Right atrium auricular region (tissue), 2 donors: ENCODE results near the gene DMKN. TPM values are rescaled to one million over a fixed set of nuclear protein-coding genes. Genes with fewer than 3 reads are reported as not detected.

ENCODE experiments used
- DNase-seq: peaks from one replicate; pipeline ENCODE4 v3.0.0-alpha.2; 2019; ENCODE audit warnings: low spot score
- H3K27ac ChIP-seq, 2 donors: fragments of 200-600 bp; sonication (generic); 1 replicate in 1 of 2; 2 replicates in 1 of 2; pipeline ENCODE4 v1.5.1; 2016 to 2019
- H3K27me3 ChIP-seq, 2 donors: fragments of 200-600 bp; sonication (generic); one replicate each; pipeline versions ENCODE4 v1.5.1 to v1.6.0; 2017 to 2019
- H3K36me3 ChIP-seq: fragments of 200-600 bp; sonication (generic); one replicate; pipeline ENCODE4 v1.5.1; 2016
- H3K4me1 ChIP-seq, 2 donors: fragments of 200-600 bp; sonication (generic); one replicate each; pipeline versions ENCODE4 v1.5.1 to v1.6.0; 2017 to 2019
- H3K4me3 ChIP-seq, 2 donors: fragments of 200-600 bp; sonication (generic); 1 replicate in 1 of 2; 2 replicates in 1 of 2; pipeline ENCODE4 v1.5.1; 2017 to 2019; ENCODE audit warnings: mild to moderate bottlenecking in 1 of 2, moderate library complexity in 1 of 2
- H3K9me3 ChIP-seq, 2 donors: fragments of 200-600 bp; sonication (generic); one replicate each; pipeline ENCODE4 v1.5.1; 2019
- CTCF ChIP-seq, 2 donors: fragments of 200-600 bp; sonication (generic); IDR thresholded peaks; one replicate each; pipeline ENCODE4 v1.5.1; 2019; ENCODE audit warnings: antibody characterized with exemption in 2 of 2
- total RNA-seq, 2 donors: library from RNA; depleted of rRNA; stranded (reverse); fragments of >200 nt; gene quantifications; one replicate each; pipeline ENCODE4 v1.1.0, GENCODE V29; 2016

DMKN gene
- total RNA-seq, 2 donors from 2014 or later, result 6.9 to 52.4 TPM

DNA sequence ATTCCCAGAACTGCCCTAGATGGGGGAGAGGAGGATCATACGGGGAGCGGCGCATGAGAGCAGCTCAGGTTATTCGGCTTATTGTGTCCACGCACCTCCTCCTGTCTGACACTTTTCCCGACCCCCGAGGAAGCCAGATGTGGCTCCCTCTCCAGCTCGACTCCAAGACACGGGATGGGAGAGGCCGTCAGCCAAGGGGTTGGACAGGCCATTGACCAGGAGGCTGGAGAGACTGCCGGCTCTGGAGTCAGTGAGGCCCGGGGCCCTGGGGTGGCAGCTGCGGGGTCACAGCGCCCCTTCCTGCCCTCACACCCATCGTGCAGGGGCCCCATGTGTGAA lies 2.9 kb downstream of the DMKN start:
- peaks cover 0 to 3% of the 10 kb centered on the region in 2 donors for H3K27me3 ChIP-seq
- no peak overlapping the region for H3K4me3 ChIP-seq
- no peaks in the 10 kb centered on the region for H3K9me3 ChIP-seq
- H3K36me3 ChIP-seq, result no peaks in the 10 kb centered on the region
- H3K27ac ChIP-seq, result no peak overlapping the region
- TF ChIP-seq CTCF (IDR thresholded peaks at IDR 0.05), result peak in 1 of 2 donors; percentile 9
- H3K4me1 ChIP-seq, result peaks cover 0 to 16% of the 10 kb centered on the region in 2 donors
- no peak for DNase-seq

DNA sequence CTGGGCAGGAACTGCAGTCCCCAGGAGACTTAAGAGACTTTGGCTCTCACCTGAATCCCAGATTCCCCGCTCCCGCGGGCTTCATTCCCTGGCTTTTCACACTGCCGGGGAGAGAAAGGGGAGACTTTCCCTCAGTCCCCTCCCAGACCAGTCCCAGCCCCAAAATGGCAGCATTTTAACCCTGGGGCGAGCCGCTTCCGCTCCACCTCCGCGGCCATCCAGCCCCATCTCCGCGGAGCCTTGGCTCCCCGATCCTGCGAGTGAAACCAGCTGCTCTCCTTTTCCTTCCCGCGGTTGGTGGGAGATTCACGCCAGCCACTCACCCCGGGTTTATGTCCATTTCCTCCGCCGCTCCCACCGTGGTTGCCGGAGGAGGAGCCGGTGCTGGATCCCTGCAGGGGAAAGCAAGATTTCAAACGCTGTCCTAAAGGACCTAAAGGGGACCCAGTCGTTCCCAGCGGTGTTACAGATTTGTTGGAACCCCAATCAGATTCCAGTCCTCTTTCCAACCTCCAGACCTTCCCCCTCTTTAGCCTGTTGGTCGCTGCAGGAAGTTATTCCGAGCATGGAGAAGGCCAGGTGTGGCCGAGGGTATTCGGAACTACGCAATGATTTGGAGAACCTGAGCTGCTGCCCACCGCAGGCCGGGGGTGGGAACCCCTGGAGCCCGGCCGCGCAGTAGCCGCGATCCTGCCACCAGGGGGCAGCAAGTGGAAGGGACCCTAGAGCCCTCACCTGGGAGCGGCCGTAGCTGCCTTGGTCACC lies 3.4 kb downstream of the DMKN start:
- TF ChIP-seq CTCF (IDR thresholded peaks at IDR 0.05), result peak; percentile 77 to 96
- Histone ChIP-seq H3K4me1 (peaks cover 0 to 16% of the 10 kb centered on the region in 2 donors), H3K27me3 (peaks cover 0 to 3% of the 10 kb centered on the region in 2 donors), H3K4me3 (peak overlapping the region; percentile 38 to 46), H3K27ac (peak overlapping the region; percentile 11 to 26), H3K9me3 (no peaks in the 10 kb centered on the region), H3K36me3 (no peaks in the 10 kb centered on the region)
- peak; percentile 73 for DNase-seq

- Histone ChIP-seq H3K4me1 (peaks cover 0 to 16% of the 10 kb centered on the region in 2 donors), H3K9me3 (no peaks in the 10 kb centered on the region), H3K27me3 (peaks cover 0 to 3% of the 10 kb centered on the region in 2 donors), H3K36me3 (no peaks in the 10 kb centered on the region), H3K27ac (no peak overlapping the region), H3K4me3 (peak overlapping the region in 1 of 2 donors; percentile 46)
- no peak for TF ChIP-seq CTCF (IDR thresholded peaks at IDR 0.05)
- DNase-seq, result no peak
These were observed 4.3 kb downstream of the DMKN start for GRCh38 chr19:35509018-35509652.

DNA sequence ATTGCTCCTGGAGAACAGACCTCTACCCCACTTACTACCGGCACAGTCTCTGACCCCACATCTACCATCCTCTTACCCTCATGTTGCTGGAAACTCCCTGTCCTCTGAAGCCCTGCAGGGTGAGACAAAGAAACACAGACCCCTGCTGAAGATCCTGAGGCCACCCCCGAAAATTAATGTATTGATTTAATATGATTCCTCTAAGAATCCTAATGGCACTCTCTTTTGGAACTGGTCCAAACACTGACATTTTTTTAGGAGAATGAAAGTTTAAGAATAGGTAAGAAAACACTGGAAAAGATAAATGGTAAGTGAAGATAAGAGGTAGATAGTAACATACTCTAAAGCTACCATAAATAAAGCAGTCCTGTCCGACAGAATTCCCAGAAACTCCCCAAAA lies 5.3 kb downstream of the DMKN start:
- H3K4me3 ChIP-seq, result no peak overlapping the region
- H3K27me3 ChIP-seq, result peaks cover 0 to 3% of the 10 kb centered on the region in 2 donors
- no peak for DNase-seq
- no peaks in the 10 kb centered on the region for H3K36me3 ChIP-seq
- TF ChIP-seq CTCF (IDR thresholded peaks at IDR 0.05), result no peak
- H3K27ac ChIP-seq, result no peak overlapping the region
- H3K9me3 ChIP-seq, result no peaks in the 10 kb centered on the region
- H3K4me1 ChIP-seq, result peaks cover 0 to 16% of the 10 kb centered on the region in 2 donors

DNA sequence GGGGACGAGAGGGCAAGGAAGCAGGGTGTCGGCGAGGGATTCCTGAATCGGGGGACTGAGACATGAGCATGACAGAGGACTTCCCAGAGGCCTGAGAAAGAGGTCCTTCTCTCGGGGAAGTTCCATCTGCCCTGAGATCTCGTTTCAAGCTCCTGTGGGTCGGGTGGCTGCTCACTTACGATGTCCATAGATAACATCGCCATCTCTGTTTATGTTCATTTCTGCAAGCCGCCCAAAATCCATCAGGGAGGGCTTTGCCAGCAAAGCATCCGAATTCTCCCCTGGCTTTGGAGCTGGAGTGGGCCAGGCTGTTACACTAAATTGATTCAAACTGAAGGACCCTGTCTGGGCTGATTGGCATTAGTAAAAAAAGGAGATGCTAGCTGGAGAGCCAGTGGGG lies 5.9 kb downstream of the DMKN start:
- no peak for TF ChIP-seq CTCF (IDR thresholded peaks at IDR 0.05)
- Histone ChIP-seq H3K27me3 (peaks cover 0 to 3% of the 10 kb centered on the region in 2 donors), H3K4me3 (no peak overlapping the region), H3K4me1 (peaks cover 0 to 16% of the 10 kb centered on the region in 2 donors), H3K27ac (no peak overlapping the region), H3K36me3 (no peaks in the 10 kb centered on the region), H3K9me3 (no peaks in the 10 kb centered on the region)
- no peak for DNase-seq
